Left colon (tissue), 2 donors: ENCODE results near the gene PTOV1. TPM values are rescaled to one million over a fixed set of nuclear protein-coding genes. Genes with fewer than 3 reads are reported as not detected.

Source experiments
- ATAC-seq: fragments of 200-7000 bp; cut with Tn5 transposase; one replicate; pipeline ENCODE4 v1.9.1; 2020; ENCODE audit warnings: mild to moderate bottlenecking, moderate library complexity
- DNase-seq, 2 donors: peaks; one replicate each; pipeline ENCODE4 v3.0.0-alpha.2; 2020
- intact Hi-C, 2 donors: fragments of 100-400 bp; cut with DNase I in 1 of 2; cut with micrococcal nuclease in 1 of 2; formaldehyde crosslinking; loops; one replicate each; pipeline versions ENCODE4 v1.11.2 to v1.14.0; 2022; cut with DNase I, micrococcal nuclease
- total RNA-seq, 2 donors: library from RNA; stranded (reverse); fragmentation: NEBNext Ultra II Directional; extraction: Animal tissue kit (Norgen Biotek cat#: 25700); gene quantifications; one replicate each; pipeline ENCODE4 v1.2.1, GENCODE V29; 2021
- donor health status: DM: no; HTN: no; CAD: no.
- donor health status: DM: yes; HTN: yes; CAD: no.

PTOV1 gene
- total RNA-seq, 2 donors from 2014 or later = 95.3 to 95.5 TPM

DNA sequence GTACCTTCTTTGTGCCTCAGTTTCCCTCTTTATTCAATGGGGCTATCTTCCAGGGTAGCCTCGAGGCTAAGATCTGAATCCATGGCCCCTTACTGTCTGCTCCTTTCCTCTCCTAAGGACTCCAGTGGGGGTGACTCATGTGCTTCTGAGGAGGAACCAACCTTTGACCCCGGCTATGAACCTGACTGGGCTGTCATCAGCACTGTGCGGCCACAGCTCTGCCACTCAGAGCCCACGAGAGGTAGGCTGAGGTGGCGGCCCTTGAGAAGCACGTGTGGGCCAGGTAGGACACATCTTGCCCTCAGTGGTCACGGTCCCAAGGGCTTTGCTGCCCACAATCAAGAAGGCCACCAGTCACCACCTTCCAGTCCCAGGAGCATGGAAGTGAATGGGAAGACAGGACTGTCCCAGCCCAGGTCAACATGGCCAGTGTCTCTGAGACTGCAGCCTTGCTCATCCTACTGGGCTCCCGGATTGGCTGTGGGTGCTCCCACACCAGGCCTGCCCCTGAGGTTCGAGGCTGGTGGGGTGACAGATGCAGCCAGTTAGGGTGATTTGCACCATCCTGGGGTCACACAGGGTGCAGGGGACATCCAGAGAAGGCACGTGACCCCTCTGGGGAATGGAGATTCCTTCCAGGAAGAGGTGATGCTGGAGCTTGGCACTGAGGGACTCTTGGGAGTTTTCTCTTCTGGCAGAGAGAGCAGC, 29.4 kb downstream of the PTOV1 start:
- ATAC-seq (no peak), DNase-seq (peak; percentile 9 to 23)
- intact Hi-C loops = no loop called here

DNA sequence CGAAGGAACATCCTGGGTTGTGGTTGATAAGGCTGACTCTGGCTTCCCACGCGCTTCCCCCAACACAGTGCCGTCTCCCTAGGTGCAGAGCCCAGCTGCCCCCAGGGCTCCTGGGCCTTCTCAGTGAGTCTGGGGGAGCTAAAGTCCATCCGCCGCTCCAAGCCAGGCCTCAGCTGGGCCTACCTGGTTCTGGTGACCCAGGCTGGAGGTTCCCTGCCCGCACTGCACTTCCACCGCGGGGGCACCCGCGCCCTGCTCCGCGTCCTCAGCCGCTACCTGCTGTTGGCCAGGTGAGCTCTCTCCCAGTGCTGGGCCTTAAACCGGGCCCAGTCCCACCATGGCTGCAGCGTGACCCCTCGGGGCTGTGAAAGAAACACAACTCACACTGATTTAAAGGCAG, 30.2 kb downstream of the PTOV1 start:
- DNase-seq (no peak), ATAC-seq (no peak)
- intact Hi-C loops = no loop called here

DNA sequence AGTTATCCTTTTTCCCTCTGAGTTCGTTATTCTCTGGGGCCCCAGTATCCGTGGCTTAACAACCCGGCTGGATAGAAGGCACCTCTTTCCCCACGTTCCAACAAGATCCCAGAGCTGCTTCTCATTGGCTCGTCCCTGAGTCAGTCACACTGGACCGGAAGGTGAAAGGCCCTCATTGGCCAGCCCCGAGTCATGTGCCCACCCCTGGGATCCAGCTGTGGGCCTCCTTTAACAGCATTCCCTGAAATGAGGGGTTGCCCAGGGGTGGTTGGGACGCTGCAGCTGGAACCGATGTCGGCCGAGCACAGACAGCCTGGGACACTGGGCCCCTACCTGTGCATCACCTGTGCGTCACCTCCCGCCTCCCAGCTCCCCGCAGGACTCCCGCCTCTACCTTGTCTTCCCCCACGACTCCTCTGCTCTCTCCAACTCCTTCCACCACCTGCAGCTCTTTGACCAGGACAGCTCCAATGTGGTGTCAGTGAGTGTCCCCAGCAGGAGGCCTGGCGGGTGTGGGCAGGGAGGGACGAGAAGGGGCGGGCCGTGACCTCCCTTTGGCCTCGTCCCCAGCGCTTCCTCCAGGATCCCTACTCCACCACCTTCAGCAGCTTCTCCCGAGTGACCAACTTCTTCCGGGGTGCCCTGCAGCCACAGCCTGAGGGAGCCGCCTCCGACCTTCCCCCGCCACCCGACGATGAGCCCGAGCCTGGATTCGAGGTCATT, 30.9 kb downstream of the PTOV1 start:
- DNase-seq (peak in 1 of 2 donors; percentile 24), ATAC-seq (no peak)
- intact Hi-C loops = no loop called here

DNA sequence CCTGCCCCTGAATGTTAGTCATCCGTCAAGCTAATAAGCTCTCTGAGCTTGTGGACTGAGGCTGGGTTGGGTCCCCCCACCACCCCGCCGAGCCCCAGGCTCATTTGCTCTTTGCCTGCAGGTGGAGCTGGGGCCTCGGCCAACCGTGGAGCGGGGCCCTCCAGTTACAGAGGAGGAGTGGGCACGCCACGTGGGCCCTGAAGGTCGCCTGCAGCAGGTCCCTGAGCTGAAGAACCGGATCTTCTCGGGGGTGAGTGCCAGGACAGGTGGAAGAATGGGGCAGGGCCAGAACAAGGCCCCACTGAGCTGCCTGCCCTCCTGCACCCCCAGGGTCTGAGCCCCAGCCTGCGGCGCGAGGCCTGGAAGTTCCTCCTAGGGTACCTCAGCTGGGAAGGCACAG, 31.7 kb downstream of the PTOV1 start:
- intact Hi-C loops = no loop called here
- no peak for DNase-seq
- no peak for ATAC-seq

DNA sequence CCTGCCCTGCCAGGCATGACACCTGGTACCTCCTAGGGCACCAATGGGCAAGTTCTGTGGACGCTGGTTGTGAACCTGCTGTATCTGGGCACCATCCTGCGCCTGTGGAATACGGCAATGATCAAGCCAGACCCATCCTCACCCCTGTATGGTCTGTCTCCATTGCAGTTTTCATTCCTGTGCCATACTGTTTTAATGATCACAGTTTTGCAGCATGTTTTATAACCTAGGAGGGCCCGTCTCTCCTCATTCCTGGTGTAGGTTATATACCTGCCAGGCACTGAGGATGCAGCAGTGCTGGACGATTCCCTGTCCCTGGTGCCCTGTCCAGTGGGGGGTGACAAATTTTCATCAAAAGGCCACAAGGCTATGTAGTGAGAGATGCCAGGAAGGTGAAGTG, 32.1 kb downstream of the PTOV1 start:
- no peak for DNase-seq
- intact Hi-C loops = no loop called here
- no peak for ATAC-seq

DNA sequence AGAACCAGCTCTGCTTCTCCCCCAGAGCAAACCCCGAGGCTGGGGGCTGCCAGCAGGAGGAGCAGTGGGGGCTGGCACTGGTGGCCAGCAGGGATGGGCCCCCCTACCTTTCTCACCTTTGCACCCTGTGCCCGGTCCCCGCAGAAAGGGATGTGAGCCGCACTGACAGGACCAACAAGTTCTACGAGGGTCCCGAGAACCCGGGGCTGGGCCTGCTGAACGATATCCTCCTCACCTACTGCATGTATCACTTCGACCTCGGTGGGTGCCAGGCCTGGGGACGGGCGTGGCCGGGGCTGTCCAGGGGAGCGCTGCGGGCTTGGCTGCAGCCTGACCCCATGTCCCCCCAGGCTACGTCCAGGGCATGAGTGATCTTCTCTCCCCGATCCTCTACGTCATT, 33.1 kb downstream of the PTOV1 start:
- no peak for DNase-seq
- ATAC-seq = no peak
- intact Hi-C loops = no loop called here

DNA sequence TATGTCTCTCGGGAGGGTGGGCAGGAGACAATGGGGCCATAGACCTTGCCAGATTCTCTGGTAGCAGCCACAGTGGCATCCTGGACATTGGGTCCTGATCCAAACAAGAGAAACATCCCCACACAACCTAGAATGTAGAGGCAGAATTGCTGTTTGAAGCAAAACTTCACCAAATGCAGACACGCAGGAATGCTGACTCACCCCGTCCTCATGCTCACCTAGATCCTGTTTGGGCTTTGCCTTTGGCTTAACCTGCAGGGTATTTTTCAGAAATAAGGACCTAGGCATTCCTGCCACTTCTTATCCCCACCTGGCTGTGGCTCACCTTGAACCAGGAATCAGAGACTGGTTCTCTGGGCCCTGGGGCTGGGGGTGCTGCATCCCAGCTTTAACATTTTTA, 33.8 kb downstream of the PTOV1 start:
- ATAC-seq (no peak), DNase-seq (no peak)
- intact Hi-C loops = no loop called here

DNA sequence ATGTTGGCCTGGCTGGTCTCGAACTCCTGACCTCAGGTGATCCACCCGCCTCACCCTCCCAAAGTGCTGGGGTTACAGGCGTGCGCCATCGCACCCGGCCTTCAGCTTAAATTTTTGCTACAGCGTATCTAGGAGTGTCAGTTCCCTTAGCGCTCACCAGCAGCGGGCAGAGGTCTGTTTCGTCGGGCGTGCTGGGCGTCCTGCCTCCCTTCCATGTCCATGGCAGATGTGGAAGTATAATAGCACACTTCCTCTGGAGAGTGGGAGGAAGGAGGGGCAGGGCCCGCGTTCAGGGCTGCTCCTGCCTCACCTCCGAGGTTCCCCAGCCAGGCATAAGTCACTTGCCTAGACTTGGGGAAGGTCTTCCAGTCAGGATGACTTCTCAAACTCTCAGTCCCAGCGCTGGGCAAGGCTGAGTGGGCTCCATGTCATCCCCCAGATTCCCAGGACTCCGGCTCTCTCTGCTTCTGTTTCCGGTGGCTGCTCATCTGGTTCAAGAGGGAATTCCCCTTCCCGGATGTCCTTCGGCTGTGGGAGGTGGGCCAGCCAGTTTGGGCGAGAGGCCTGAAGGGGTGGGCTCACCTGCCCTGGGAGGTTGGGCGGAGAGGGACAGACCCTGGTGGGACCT, 36.2 kb downstream of the PTOV1 start:
- intact Hi-C loops = no loop called here
- ATAC-seq (no peak), DNase-seq (no peak)

DNA sequence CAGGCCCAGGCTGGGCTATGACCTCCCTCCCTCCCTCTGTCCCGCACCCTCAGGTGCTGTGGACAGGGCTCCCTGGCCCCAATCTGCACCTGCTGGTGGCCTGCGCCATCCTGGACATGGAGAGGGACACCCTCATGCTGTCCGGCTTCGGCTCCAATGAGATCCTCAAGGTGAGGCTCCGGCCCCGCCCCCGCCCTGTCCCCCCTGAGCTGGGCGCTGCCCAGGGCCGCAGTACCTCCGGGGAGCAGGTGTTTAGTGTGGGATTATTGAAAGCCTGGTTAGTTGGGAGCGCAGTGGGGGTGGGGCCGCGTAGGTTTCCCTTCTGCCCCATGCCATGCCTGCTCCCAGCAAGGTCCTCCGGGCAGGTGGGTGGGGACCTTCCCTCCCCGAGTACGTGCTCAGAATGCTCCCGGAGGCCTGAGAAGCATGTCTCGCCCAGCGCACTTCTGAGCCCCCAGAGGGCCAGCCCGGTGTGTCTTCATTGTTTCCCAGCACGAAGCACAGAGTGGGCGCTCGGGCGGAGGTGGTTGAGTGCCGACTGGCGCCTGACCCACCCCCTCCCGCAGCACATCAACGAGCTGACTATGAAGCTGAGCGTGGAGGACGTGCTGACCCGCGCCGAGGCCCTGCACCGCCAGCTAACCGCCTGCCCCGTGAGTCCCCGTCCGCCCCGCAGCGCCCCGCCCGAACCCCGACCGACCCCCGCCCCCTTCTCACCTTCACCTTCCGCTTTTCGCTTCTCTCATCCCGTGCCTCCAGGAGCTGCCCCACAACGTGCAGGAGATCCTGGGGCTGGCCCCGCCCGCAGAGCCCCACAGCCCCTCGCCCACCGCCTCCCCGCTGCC, 36.9 kb downstream of the PTOV1 start:
- intact Hi-C loops = no loop called here
- DNase-seq (no peak), ATAC-seq (peak; percentile 20)

DNA sequence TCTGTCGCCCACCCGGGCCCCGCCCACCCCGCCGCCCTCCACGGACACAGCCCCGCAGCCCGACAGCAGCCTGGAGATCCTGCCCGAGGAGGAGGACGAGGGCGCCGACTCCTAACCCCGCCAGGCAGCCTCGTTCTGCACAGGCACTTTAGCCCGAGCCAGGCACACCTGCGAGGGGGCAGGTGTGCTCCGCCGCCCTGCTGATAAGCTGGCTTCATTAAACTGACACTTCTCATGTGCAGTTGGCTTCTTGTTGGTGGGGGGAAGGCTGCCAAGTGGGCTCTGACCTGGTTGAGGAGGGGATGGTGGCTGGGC, 37.5 kb downstream of the PTOV1 start:
- DNase-seq (no peak), ATAC-seq (no peak)
- intact Hi-C loops = no loop called here

DNA sequence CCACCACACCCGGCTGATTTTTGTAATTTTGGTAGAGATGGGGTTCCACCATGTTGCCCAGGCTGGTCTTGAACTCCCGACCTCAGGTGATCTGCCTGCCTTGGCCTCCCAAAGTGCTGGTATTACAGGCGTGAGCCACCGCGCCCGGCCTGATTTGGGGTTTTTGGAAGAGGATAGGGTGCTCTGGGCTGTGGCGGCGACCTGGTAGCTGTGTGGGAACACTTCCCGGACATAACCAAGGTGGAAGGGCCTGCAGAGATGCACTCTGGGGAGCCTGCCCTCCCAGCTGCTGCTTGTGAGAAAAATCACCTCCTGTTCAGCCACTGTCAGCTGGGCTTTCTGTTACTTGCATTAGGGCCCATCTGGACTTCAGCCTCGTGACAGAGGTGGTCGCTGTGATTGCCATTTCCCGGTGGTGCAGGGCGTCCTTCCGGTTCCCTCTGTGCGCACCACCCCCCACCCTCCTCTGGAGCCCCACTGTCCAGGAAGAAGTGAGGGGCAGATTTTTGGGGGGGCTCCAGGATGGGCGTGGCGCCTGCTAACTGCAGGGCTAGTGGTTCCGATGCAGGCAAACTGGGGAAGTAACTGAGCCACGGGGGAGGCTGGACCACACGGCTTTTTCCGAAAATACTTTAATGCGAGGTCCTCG, 38.2 kb downstream of the PTOV1 start:
- intact Hi-C loops = no loop called here
- no peak for ATAC-seq
- DNase-seq = no peak

DNA sequence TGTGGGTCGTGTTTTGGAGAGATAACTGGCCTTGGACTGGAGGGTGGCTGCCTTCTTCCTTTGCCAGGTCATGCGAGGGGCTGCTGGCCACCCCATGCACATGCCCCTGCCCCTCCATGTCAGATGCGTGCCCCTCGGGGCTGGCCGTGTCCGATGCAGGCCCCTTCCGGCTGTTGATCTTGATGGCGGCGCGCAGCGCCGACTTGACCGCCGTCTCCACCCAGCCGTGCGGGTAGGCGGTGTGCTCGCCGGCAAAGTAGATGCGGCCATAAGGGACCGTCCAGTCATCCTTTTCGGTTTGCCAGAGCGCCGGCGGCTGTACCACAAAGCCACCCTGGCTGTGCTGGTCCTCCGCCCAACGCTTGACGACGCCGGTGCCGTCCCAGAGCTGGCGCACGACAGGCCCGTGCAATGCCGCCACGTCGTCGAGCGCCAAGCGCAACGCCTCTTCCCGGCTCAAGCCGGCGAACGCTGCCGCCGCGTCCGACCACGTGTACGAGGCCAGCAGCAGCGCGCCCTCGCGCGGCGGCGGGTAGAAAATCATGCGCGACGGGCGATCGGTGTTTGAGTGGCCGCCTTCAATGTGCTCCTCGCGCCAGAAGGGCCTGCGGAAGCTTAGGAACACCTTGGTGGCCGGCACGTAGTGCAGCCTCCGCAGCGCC, 38.9 kb downstream of the PTOV1 start:
- DNase-seq (peak; percentile 65 to 78), ATAC-seq (peak; percentile 72)
- intact Hi-C loops = no loop called here

DNA sequence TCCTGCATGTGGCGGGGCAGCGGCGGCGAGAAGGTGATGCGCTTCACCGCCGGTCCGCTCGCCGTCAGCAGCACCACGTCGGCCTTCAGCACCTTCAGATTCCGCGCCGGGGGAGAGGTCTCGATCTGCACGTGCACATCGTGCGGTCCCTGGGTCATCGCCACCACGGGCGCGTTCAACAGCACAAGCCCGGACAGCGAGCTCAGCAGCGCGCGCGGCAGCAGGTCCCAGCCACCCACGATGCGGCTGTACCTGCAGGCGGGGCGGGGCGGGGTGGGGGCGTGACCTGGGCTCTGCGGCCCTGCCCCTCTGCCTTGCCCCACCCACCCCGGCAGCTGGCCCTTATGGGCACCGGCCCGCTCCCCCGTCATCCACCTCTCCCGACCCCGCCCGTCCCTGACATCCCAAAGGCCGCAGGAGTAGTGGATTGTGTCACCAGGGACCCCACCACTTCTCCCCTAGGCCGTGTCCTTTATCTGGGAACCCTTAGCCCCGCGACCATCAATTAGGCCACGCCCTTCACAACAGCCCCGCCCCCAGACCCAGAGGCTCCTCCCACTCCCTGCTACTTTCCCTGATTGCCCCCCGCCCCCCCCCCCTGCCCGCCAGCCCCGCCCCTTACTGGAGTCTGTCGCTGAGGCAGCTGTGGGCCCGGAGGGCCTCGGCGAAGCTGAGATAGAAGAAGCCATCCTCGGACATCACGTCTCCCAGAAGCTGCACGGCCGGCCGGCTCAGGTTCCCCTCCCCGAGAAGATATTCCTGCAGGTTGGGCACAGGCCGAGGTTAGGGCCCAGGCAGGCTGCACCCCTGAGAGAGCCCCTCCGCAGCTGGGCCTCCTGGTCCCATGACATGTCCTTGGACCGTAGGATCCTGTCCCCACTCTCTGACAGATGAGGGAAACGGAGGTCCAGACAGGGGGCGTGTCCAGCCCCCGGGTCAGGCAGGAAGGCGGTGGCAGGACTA, 39.7 kb downstream of the PTOV1 start:
- ATAC-seq = peak; percentile 81
- intact Hi-C loops = no loop called here
- DNase-seq = peak in 1 of 2 donors; percentile 76

DNA sequence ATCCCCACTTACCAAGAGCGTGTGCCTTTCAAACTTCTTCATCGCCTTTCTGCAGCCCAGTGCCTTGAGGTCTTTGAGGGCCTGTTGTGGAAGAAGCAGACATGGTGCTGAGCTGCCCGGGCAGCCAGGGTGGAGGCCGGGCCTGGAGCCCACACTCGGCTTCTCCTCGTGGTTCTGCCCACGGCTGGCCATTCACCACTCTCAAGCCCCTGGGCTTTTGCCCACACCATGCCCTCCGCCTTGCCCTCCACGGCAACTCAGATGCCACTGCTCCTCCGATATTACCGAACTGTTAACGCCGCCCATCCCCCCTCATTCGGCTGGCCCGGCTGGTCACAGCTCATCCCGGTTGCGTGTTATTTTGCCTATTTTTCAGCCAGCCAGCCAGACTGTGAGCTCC, 40.4 kb downstream of the PTOV1 start:
- no peak for ATAC-seq
- DNase-seq = no peak
- intact Hi-C loops = no loop called here

DNA sequence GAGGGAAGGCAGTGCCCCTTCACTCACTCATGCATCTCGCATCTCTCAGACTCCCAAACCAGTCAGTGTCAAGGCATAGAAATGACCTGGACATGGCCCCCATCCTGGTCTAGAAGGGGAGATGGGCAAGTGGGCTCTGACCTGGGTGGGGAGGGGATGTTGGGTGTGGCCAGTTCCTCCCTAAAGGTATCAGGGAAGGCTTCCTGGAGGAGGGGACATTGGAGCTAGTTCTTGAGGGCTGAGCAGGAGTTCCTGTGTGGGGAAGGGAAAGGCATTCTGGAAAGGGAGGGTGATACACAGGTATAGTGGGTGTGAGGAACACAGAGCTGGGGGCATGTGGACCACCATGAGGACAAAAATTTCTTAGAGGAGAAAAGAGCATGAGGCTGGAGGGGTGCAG, 41.8 kb downstream of the PTOV1 start:
- intact Hi-C loops = no loop called here
- ATAC-seq (no peak), DNase-seq (no peak)

DNA sequence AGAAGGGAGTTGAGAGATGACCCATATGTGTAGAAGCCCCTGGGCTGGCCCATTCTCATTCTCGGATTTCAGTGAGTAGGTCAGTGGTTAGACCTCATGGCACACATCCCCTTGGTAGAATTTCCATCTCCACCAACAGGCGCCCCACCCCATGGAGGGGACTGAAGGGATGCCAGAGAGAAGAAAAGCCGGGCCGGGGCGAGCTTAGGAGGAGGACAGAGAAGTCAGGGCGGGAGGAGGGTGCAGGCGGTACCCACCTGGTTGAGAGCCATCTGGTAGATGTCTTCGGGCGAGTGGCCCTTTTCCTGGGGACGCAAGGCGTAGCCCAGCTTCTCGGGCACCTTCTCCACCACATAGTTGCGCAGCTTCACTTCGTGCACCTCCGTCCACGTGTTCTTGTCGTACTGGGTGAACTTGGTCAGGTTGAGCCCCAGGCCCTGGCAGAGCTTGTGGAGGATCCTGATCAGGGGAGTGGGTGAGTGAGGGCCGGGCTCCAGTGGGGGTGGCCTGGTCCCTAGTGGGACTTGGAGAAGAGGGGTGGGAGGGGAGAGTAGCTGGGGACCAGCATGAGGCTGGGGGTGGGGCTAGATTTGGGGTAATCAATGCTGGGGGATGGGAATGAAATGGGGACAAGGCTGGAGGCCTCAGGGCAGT, 43.2 kb downstream of the PTOV1 start:
- intact Hi-C loops = no loop called here
- DNase-seq = no peak
- no peak for ATAC-seq
